ENCODE data around the gene ADAMTS5.

DNA sequence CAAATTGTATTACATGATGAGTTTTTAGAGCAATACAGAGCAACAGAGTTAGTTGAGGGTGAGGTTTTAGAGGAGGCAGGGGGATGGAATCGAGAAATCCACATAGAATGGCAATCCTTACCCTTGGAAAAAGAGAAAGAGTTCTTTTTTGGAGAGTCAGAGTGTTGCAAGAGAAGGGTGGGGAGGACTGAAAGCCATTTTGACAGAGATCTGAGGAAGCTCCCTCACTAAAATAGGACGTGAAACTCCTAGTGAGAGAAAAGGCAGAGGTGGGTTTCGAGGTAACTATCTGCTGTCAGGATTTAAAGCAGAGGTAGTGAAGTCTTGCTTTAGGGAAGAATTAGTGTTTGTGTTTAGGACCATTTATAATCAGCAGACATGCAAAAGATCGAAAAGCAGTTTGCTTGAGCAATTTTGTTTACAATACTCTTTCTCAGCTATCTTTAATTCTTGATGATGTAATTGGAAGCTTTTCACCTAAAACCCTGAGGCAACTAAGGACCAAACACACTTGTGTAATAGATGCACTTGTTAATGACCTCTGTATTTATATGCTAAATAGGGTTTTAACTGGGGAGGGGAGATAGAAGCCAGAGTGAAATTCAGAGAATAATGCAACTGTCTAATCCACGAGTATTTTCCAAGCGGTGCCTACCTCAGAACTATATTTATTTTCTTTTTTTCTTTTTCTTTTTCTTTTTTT is 20.0 kb downstream of the ADAMTS5 start:
- TF ChIP-seq CTCF (IDR thresholded peaks at IDR 0.05): no peak
- no peak for TF ChIP-seq MYC (IDR thresholded peaks at IDR 0.05; ENCODE audit: borderline replicate concordance, low read length)
- no peak for TF ChIP-seq POLR2A (IDR thresholded peaks at IDR 0.05; ENCODE audit: low read length)
- no peak for TF ChIP-seq MAFK (IDR thresholded peaks at IDR 0.05; ENCODE audit: partially characterized antibody)
- TF ChIP-seq MAX (IDR thresholded peaks at IDR 0.05): no peak
- no peak for TF ChIP-seq PHF8 (IDR thresholded peaks at IDR 0.05; ENCODE audit: borderline replicate concordance, low read depth)
- TF ChIP-seq HDAC2 (IDR thresholded peaks at IDR 0.05): no peak
